LNCAP (cell line): ENCODE measurements around the gene ACKR1.

ENCODE experiments used
- TF ChIP-seq, protein P1 (sequence below): fragments of 450-650 bp; IDR thresholded peaks from 2 replicates; pipeline ENCODE4 v1.5.1; 2017; ENCODE audit warnings: mild to moderate bottlenecking

ACKR1 gene, protein sequence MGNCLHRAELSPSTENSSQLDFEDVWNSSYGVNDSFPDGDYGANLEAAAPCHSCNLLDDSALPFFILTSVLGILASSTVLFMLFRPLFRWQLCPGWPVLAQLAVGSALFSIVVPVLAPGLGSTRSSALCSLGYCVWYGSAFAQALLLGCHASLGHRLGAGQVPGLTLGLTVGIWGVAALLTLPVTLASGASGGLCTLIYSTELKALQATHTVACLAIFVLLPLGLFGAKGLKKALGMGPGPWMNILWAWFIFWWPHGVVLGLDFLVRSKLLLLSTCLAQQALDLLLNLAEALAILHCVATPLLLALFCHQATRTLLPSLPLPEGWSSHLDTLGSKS

DNA sequence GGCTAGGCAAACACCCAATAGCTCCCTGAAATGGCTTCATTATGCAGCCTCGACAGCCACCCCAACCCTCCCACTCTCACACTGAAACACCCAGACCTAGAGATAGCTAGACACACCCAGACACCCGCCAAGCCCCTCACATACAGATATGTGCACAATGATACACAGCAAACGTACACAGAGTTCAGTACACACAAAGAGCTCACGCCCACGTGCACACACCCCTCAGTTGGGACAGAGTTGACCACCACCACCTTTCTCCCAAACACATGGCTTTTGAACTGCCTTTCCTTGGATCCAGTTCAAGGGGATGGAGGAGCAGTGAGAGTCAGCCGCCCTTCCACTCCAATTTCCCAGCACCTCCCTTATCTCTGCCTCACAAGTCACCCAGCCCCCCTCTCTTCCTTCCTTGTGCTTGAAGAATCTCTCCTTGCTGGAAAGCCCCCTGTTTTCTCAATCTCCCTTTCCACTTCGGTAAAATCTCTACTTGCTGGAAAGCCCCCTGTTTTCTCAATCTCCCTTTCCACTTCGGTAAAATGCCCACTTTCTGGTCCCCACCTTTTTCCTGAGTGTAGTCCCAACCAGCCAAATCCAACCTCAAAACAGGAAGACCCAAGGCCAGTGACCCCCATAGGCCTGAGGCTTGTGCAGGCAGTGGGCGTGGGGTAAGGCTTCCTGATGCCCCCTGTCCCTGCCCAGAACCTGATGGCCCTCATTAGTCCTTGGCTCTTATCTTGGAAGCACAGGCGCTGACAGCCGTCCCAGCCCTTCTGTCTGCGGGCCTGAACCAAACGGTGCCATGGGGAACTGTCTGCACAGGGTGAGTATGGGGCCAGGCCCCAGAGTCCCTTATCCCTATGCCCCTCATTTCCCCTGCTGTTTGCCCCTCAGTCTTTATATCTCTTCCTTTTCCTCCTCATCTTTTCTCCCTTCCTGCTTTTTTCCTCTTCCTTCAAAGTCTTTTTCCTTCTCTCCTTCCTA is at the start of gene ACKR1:
Gene ACKR1 (plus strand): TSS at position 715 of the 981 bp plus-strand sequence. CDS start 85 bp downstream, at position 800.
- TF ChIP-seq, protein P1, sequence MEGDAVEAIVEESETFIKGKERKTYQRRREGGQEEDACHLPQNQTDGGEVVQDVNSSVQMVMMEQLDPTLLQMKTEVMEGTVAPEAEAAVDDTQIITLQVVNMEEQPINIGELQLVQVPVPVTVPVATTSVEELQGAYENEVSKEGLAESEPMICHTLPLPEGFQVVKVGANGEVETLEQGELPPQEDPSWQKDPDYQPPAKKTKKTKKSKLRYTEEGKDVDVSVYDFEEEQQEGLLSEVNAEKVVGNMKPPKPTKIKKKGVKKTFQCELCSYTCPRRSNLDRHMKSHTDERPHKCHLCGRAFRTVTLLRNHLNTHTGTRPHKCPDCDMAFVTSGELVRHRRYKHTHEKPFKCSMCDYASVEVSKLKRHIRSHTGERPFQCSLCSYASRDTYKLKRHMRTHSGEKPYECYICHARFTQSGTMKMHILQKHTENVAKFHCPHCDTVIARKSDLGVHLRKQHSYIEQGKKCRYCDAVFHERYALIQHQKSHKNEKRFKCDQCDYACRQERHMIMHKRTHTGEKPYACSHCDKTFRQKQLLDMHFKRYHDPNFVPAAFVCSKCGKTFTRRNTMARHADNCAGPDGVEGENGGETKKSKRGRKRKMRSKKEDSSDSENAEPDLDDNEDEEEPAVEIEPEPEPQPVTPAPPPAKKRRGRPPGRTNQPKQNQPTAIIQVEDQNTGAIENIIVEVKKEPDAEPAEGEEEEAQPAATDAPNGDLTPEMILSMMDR = no peak

DNA sequence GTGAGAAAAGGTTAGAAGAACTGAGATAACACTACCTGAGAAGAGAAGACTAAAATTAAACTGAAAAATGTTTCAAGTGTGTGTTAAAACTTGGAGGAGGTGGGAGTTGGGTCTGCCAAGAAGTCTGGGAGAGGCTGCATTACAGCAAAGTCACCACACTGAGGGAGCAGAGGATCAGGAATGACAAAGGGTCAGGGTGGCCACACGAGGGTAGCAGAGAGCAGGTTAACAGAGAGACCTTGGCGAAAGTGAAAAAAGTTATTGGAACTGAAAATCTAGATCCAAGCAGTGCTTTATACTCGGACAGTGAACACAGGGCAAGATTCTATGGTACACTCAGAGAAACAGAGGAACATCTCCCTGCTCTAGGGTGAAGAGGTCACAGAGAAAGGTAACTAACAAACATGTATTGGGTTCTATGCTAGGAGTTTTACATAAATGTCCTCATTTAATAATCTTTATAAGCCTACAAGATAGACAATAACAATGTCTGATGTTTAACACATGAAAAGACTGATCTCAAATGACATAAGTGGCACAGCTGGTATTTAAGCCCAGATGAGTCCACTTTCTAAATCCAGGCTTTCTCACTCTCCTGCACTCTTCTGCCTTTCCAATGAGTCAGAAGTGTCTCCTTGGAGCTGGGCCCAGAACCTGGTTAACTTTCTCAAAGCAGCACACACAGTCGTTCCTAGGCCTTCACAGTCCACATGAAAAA is 43.5 kb upstream of the ACKR1 start:
- TF ChIP-seq, protein P1 = peak; percentile 100

DNA sequence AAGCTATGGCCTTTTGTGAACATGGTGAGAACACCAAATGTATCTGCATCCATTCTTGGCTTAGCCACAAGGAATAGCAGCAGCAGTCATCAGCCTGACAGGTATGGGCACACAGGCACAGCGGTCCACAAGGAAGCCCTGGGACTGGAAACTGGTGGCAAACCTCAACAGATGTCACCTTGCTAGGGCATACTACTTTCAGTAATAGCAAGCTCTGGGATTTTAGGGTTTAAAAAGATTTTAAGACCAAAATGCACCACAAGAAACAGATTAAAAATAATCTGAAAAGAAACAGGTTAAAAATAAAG is 43.0 kb upstream of the ACKR1 start:
- TF ChIP-seq, protein P1 = no peak

DNA sequence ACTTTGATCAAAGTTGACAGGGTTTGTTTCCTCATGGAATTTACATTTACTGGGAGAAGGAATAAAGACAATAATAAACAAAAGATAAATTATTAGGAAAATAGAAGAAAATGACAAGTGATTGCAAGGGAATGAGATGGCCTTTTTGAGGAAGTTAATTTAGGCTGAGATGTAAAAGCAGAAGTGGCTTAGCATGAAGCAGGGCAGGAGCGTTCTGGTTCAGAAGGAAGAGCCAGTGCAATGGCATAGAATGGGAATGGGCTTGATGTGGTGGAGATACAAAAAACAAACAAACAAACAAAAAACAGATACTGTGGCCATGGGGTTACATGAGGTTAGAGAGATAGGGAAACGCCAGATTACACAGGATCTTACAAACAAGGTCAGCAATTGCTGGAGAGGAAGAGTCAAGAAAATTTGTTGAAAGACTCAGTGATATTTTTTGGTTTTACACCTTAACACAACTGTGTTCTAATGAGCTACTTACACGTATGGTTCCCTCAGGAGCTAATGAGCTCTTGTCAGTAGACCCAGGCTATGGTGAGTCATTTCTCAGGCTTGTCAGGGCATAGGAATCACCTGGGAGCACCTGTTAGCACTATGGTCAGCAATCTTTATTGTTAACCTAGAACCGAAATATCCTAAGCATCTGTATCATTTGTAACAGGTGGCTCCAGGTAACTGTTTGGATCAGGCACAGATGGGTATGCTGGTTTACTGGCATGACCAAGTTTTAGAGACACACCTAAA is 42.0 kb upstream of the ACKR1 start:
- TF ChIP-seq, protein P1 = no peak

DNA sequence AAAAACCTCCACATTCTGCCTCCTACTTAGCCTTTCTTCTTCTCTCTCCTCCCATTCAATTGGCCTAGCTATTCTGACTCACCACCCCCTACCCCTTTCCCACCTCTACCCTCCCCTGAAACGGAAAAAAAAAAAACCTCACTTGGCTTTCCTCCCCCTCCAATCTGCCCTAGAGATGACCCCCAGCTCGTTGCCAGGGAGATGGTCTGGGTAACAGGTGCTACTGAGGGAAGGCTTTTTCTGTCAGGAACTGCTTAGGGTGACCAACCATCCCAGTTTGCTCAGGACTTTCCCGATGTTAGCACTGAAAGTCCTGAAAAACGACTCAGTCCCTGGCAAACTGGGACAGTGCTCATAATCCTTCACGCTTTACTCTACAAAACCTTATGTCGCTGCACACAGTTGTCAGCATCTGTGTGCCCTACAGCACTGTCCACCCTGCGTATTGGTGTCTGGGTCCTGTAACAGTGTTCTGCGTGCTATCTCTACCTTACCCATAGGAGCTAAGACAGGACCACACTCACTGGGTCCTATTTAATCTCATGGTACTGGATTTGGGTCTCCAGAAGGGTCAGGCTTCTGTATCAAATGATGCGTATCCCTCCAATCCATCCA is 41.0 kb upstream of the ACKR1 start:
- TF ChIP-seq, protein P1 = no peak

DNA sequence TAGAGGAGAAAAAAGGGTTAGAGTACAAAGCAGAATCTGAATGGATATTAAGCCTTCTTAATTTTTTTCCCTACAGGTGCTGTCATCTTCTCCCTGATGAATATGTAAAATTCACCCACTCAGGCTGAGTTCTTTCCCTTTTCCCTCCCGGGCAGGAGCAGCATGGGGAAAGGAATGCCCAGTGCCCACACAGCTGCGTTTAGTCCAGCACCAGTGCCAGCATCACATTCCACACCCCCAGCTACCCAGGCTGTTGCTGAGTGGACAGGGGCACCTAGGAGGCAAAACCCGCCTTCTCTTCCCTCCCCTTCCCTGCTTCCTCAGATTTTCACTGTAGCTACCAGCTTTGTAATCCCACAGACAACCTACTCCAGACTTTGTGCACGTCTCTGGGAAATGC is 36.6 kb upstream of the ACKR1 start:
- TF ChIP-seq, protein P1 = no peak
